ENCODE data around the gene PDE4B.

GRCh38 chr1:66213491-66213890, 420.8 kb downstream of the PDE4B start:
- TF ChIP-seq POLR2AphosphoS5 (IDR thresholded peaks at IDR 0.05) = no peak
- no peak for TF ChIP-seq EP300 (IDR thresholded peaks at IDR 0.05)
- TF ChIP-seq CTCF (IDR thresholded peaks at IDR 0.05) = no peak

All from esophagus muscularis mucosa (tissue), 4 donors.